Loucy (cell line): ENCODE results near the gene ATP8B2.
"Not testable (repeated sequence)": the region's sequence is repeated elsewhere in the genome, so short reads cannot be mapped to it uniquely, and the experiment has no call there.

Experiments used
- H2AFZ ChIP-seq: fragments of 200-600 bp; sonication (generic); 2 replicates; pipeline ENCODE4 v1.6.0; 2016; ENCODE audit warnings: antibody characterized with exemption, mild to moderate bottlenecking, low read length, moderate library complexity
- H3F3A ChIP-seq: fragments of 200-600 bp; 2 replicates; pipeline ENCODE4 v1.6.0; 2016; ENCODE audit warnings: antibody characterized with exemption, low read depth, mild to moderate bottlenecking
- H3K27me3 ChIP-seq: fragments of 200-600 bp; sonication (generic); 2 replicates; pipeline ENCODE4 v1.6.1; 2014; ENCODE audit warnings: low read length, mild to moderate bottlenecking; ENCODE audit not compliant: insufficient read depth, poor library complexity, severe bottlenecking
- H3K36me3 ChIP-seq: fragments of 200-600 bp; sonication (generic); 2 replicates; pipeline ENCODE4 v1.6.1; 2016; ENCODE audit warnings: low read length; ENCODE audit not compliant: insufficient read depth
- H3K4me1 ChIP-seq: fragments of 200-600 bp; sonication (generic); 2 replicates; pipeline ENCODE4 v1.5.1; 2014; ENCODE audit warnings: low read length, mild to moderate bottlenecking; ENCODE audit not compliant: insufficient read depth, poor library complexity, severe bottlenecking
- H3K4me2 ChIP-seq: fragments of 200-600 bp; sonication (generic); 2 replicates; pipeline ENCODE4 v1.6.0; 2014; ENCODE audit warnings: antibody characterized with exemption, low read length, low read depth, mild to moderate bottlenecking; ENCODE audit not compliant: poor library complexity, severe bottlenecking
- H3K4me3 ChIP-seq: fragments of 200-600 bp; sonication (generic); 2 replicates; pipeline ENCODE4 v1.5.1; 2014; ENCODE audit warnings: low read length, mild to moderate bottlenecking, mixed read lengths; ENCODE audit not compliant: poor library complexity, severe bottlenecking
- H3K79me2 ChIP-seq: fragments of 200-600 bp; sonication (generic); 2 replicates; pipeline ENCODE4 v1.6.1; 2014; ENCODE audit warnings: low read length; ENCODE audit not compliant: insufficient read depth
- H3K9ac ChIP-seq: fragments of 200-600 bp; sonication (generic); 2 replicates; pipeline ENCODE4 v1.6.0; 2014; ENCODE audit warnings: mild to moderate bottlenecking, low read depth, low read length, moderate library complexity; ENCODE audit not compliant: poor library complexity, severe bottlenecking
- H3K9me2 ChIP-seq: fragments of 200-600 bp; sonication (generic); replicated peaks from 2 replicates; pipeline ENCODE4 v1.6.1; 2016; ENCODE audit warnings: low read depth, low read length, mixed read lengths
- H3K9me3 ChIP-seq: fragments of 200-600 bp; sonication (generic); 2 replicates; pipeline ENCODE4 v1.6.1; 2014; ENCODE audit warnings: mild to moderate bottlenecking, antibody characterized with exemption, low read length, low read depth; ENCODE audit not compliant: insufficient read depth
- H4K20me1 ChIP-seq: fragments of 200-600 bp; sonication (generic); 2 replicates; pipeline ENCODE4 v1.6.0; 2014; ENCODE audit warnings: antibody characterized with exemption, low read length, mild to moderate bottlenecking; ENCODE audit not compliant: insufficient read depth, poor library complexity, severe bottlenecking
- EZH2phosphoT487 ChIP-seq: fragments of 200-600 bp; IDR thresholded peaks from 2 replicates; pipeline ENCODE4 v1.6.1; 2018; ENCODE audit warnings: antibody characterized with exemption, mild to moderate bottlenecking, moderate library complexity, borderline replicate concordance
- TF ChIP-seq, protein P1 (sequence below): fragments of 200-600 bp; sonication (generic); conservative IDR thresholded peaks from 2 replicates; pipeline ENCODE4 v1.5.1; 2014; ENCODE audit warnings: mild to moderate bottlenecking, antibody characterized with exemption, low read length

ATP8B2 gene

GRCh38 chr1:154358519-154358918, 33.2 kb downstream of the ATP8B2 start:
- Histone ChIP-seq H3K4me1 (peaks cover 6% of the 10 kb centered on the region), H3K4me3 (no peak overlapping the region), H3K36me3 (no peaks in the 10 kb centered on the region), H4K20me1 (no peaks in the 10 kb centered on the region), H3K4me2 (no peak overlapping the region), H3F3A (no peaks in the 10 kb centered on the region), H3K27me3 (no peaks in the 10 kb centered on the region), H3K9me2 (no peaks in the 10 kb centered on the region), H3K9ac (no peak overlapping the region), H2AFZ (no peak overlapping the region), H3K79me2 (no peaks in the 10 kb centered on the region), H3K9me3 (no peaks in the 10 kb centered on the region)
- TF ChIP-seq, protein P1, sequence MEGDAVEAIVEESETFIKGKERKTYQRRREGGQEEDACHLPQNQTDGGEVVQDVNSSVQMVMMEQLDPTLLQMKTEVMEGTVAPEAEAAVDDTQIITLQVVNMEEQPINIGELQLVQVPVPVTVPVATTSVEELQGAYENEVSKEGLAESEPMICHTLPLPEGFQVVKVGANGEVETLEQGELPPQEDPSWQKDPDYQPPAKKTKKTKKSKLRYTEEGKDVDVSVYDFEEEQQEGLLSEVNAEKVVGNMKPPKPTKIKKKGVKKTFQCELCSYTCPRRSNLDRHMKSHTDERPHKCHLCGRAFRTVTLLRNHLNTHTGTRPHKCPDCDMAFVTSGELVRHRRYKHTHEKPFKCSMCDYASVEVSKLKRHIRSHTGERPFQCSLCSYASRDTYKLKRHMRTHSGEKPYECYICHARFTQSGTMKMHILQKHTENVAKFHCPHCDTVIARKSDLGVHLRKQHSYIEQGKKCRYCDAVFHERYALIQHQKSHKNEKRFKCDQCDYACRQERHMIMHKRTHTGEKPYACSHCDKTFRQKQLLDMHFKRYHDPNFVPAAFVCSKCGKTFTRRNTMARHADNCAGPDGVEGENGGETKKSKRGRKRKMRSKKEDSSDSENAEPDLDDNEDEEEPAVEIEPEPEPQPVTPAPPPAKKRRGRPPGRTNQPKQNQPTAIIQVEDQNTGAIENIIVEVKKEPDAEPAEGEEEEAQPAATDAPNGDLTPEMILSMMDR, result no peak
- no peak for TF ChIP-seq EZH2phosphoT487

DNA sequence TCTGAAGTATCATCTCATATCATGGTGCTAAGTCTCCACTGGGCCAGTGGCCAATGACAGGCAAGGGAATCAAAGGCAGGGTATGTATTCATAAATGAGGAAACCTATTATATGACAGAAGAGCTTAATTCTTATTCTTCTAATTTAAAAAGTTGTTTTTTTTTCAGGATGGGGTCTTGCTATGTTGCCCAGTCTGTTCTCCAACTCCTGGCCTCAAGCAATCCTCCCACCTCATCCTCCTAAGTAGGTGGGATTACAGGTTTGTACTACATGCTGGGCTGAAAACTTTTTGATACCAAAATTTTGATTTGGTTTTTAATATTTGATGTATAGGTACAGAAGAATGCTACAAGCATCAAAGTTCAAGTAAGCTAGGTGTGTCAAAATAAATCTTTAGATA, 35.0 kb downstream of the ATP8B2 start:
- Histone ChIP-seq H3K9ac (no peak overlapping the region), H4K20me1 (no peaks in the 10 kb centered on the region), H3K27me3 (no peaks in the 10 kb centered on the region), H3K9me3 (no peaks in the 10 kb centered on the region), H3K4me1 (no peaks in the 10 kb centered on the region), H3K4me3 (no peak overlapping the region), H3K79me2 (no peaks in the 10 kb centered on the region), H3K4me2 (no peak overlapping the region), H3K36me3 (no peaks in the 10 kb centered on the region), H3K9me2 (no peaks in the 10 kb centered on the region), H2AFZ (no peak overlapping the region), H3F3A (no peaks in the 10 kb centered on the region)
- TF ChIP-seq, protein P1, result no peak
- no peak for TF ChIP-seq EZH2phosphoT487

DNA sequence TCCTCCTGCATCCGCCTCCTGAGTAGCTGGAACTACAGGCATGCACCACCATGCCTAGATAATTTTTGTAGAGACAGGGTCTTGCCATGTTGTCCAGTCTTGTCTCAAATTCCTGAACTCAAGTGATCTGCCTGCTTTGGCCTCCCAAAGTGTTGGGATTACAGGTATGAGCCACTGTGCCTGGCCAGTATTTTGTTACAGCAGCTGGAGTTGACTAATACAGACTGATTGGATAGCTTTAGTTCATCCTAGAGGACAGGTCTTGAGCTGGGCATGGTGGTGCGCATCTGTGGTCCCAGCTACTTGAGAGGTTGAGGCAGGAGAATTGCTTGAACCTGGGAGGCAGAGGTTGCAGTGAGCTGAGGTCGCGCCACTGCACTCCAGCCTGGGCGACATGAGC, 35.6 kb downstream of the ATP8B2 start:
- H4K20me1 ChIP-seq, H3K9me2 ChIP-seq, H2AFZ ChIP-seq, H3K4me1 ChIP-seq, H3K9ac ChIP-seq, H3K4me3 ChIP-seq, H3K79me2 ChIP-seq, H3K4me2 ChIP-seq, H3K36me3 ChIP-seq, H3K27me3 ChIP-seq, H3K9me3 ChIP-seq, H3F3A ChIP-seq: not testable (repeated sequence)

DNA sequence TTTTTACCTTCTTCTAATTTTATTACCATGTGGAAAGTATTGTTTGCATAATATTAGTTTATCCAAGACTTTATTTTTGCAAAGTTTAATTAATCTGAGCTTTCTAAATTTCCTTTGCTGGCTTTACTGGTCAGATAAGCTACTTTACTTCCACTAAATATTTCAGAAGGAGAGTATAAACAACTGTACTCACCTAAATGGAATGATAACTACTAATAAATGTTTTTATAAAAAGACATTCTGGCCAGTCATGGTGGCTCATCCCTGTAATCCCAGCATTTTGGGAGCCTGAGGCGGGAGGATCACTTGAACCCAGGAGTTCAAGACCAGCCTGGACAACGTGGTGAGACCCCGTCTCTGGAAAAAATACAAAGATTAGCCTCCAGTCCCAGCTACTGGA, 36.0 kb downstream of the ATP8B2 start:
- H3K4me1 ChIP-seq, result no peaks in the 10 kb centered on the region
- no peaks in the 10 kb centered on the region for H3K9me3 ChIP-seq
- no peak overlapping the region for H2AFZ ChIP-seq
- H3K4me3 ChIP-seq, result no peak overlapping the region
- H4K20me1 ChIP-seq, result no peaks in the 10 kb centered on the region
- no peaks in the 10 kb centered on the region for H3K27me3 ChIP-seq
- no peak overlapping the region for H3K9ac ChIP-seq
- H3K9me2 ChIP-seq, result no peaks in the 10 kb centered on the region
- TF ChIP-seq, protein P1, result no peak
- no peak for TF ChIP-seq EZH2phosphoT487
- no peak overlapping the region for H3K4me2 ChIP-seq
- no peaks in the 10 kb centered on the region for H3K79me2 ChIP-seq
- H3K36me3 ChIP-seq, result no peaks in the 10 kb centered on the region
- H3F3A ChIP-seq, result no peaks in the 10 kb centered on the region
